ENCODE results near the gene ZMYM4. TPM values are rescaled to one million over a fixed set of nuclear protein-coding genes. Genes with fewer than 3 reads are reported as not detected.

Gene ZMYM4
- polyA plus RNA-seq, 1 of the 3 experiments (the other 2 are of a cell fraction), result 12.2 TPM

- no peaks in the 10 kb centered on the region for H3K9me2 ChIP-seq
- no peak overlapping the region for H3K4me3 ChIP-seq (ENCODE audit: low read depth in 2 of 2, low read length in 1 of 2)
- POLR2A ChIA-PET, result no interaction called here
- H3F3A ChIP-seq (replicated peaks; ENCODE audit: insufficient read depth), result peaks cover 25% of the 10 kb centered on the region
- CTCF ChIA-PET, result interaction anchor here (2.0 kb wide), 1 partner anchor 8 kb away, joined by 7 read pairs; no protein-coding TSS in a partner anchor
- WGBS (ENCODE audit: low lambda C conversion rate), result 100% methylated on average over 2 of the region's 2 CpGs
- peaks cover 10% of the 10 kb centered on the region for H4K20me1 ChIP-seq (ENCODE audit: insufficient read depth)
- H3K79me2 ChIP-seq (ENCODE audit: insufficient read depth), result peaks cover 98% of the 10 kb centered on the region
- no peak overlapping the region for H3K4me2 ChIP-seq
- peaks cover 0 to 7% of the 10 kb centered on the region in 2 experiments; a peak in 1 of 4 replicates for H3K4me1 ChIP-seq (ENCODE audit: control insufficient read depth in 1 of 2, insufficient read depth in 2 of 2, low read depth in 1 of 2, low read length in 1 of 2)
- no peaks in the 10 kb centered on the region for H3K27me3 ChIP-seq (ENCODE audit: insufficient read depth)
- no peak overlapping the region for H3K27ac ChIP-seq (ENCODE audit: low read depth in 2 of 2, low read length in 1 of 2)
- H3K36me3 ChIP-seq (replicated peaks in 1 of 2; ENCODE audit: control insufficient read depth in 1 of 2, insufficient read depth in 2 of 2, low read length in 1 of 2), result peaks cover 3 to 17% of the 10 kb centered on the region in 2 experiments
- no peak overlapping the region for H3K9ac ChIP-seq
- no peak overlapping the region for H2AFZ ChIP-seq (ENCODE audit: low read depth)
- TF ChIP-seq USF2 (IDR thresholded peaks at IDR 0.05; ENCODE audit: borderline replicate concordance, low read depth, low read length), result no peak
- no peak for TF ChIP-seq FOXJ3 (CRISPR knock-in tag; IDR thresholded peaks at IDR 0.05)
- TF ChIP-seq RXRA (IDR thresholded peaks at IDR 0.05; ENCODE audit: borderline replicate concordance, low read depth), result no peak
- TF ChIP-seq FOXM1 (IDR thresholded peaks at IDR 0.05; ENCODE audit: low read depth), result no peak
- no peak for TF ChIP-seq FOSL2 (IDR thresholded peaks at IDR 0.05; ENCODE audit: borderline replicate concordance, low read depth)
- no peaks in the 10 kb centered on the region for H3K9me3 ChIP-seq
- DNase-seq, result no peak
Measured at GRCh38 chr1:35290452-35290851, 21.9 kb downstream of the ZMYM4 start.

GRCh38 chr1:35294809-35295208 lies 26.3 kb downstream of the ZMYM4 start:
- Histone ChIP-seq H3K4me3 (ENCODE audit: low read depth in 2 of 2, low read length in 1 of 2) (no peak overlapping the region), H3K36me3 (replicated peaks in 1 of 2; ENCODE audit: control insufficient read depth in 1 of 2, insufficient read depth in 2 of 2, low read length in 1 of 2) (peaks cover 13 to 20% of the 10 kb centered on the region in 2 experiments), H2AFZ (ENCODE audit: low read depth) (no peak overlapping the region), H3K27me3 (ENCODE audit: insufficient read depth) (no peaks in the 10 kb centered on the region), H4K20me1 (ENCODE audit: insufficient read depth) (no peaks in the 10 kb centered on the region; the same call in 1 of the 2 replicates), H3K79me2 (ENCODE audit: insufficient read depth) (peaks cover 89% of the 10 kb centered on the region), H3F3A (replicated peaks; ENCODE audit: insufficient read depth) (peaks cover 6% of the 10 kb centered on the region), H3K9ac (no peak overlapping the region), H3K4me1 (ENCODE audit: control insufficient read depth in 1 of 2, insufficient read depth in 2 of 2, low read depth in 1 of 2, low read length in 1 of 2) (no peaks in the 10 kb centered on the region; a peak in 1 of 4 replicates), H3K9me2 (no peaks in the 10 kb centered on the region), H3K4me2 (no peak overlapping the region), H3K27ac (ENCODE audit: low read depth in 2 of 2, low read length in 1 of 2) (no peak overlapping the region), H3K9me3 (no peaks in the 10 kb centered on the region)
- TF ChIP-seq RAD21 (IDR thresholded peaks at IDR 0.05; ENCODE audit: low read length) (no peak), JUND (IDR thresholded peaks at IDR 0.05) (no peak), TCF12 (IDR thresholded peaks at IDR 0.05) (no peak), EP300 (IDR thresholded peaks at IDR 0.05; ENCODE audit: borderline replicate concordance in 1 of 2, low read depth in 1 of 2, low read length in 1 of 2) (no peak), REST (IDR thresholded peaks at IDR 0.05; ENCODE audit: low read depth, low read length) (no peak), POLR2AphosphoS5 (IDR thresholded peaks at IDR 0.05; ENCODE audit: low read depth, low read length) (no peak), CTCF (IDR thresholded peaks at IDR 0.05) (no peak), PBX3 (IDR thresholded peaks at IDR 0.05) (no peak), YY1 (IDR thresholded peaks at IDR 0.05; ENCODE audit: low read depth) (no peak), MEF2A (IDR thresholded peaks at IDR 0.05; ENCODE audit: borderline replicate concordance, low read depth) (no peak), NRF1 (IDR thresholded peaks at IDR 0.05; ENCODE audit: low read depth, low read length) (no peak), NFIC (IDR thresholded peaks at IDR 0.05; ENCODE audit: borderline replicate concordance) (no peak), SMC3 (IDR thresholded peaks at IDR 0.05; ENCODE audit: low read depth, low read length) (no peak)
- WGBS (ENCODE audit: low lambda C conversion rate), result 96% methylated on average over 2 of the region's 2 CpGs
- DNase-seq, result no peak
- CTCF ChIA-PET, result interaction anchor here (1.0 kb wide), 1 partner anchor 93 kb away, joined by 3 read pairs; no protein-coding TSS in a partner anchor
- POLR2A ChIA-PET, result no interaction called here
